GM12865 (cell line): ENCODE measurements around the gene ID3.

Experiments used
- DNase-seq: peaks from one replicate; pipeline ENCODE4 v3.0.0; 2010; ENCODE audit warnings: low read depth
- H3K4me3 ChIP-seq: 2 replicates; pipeline ENCODE4 v1.5.1; 2011; ENCODE audit warnings: mild to moderate bottlenecking, low read depth, low read length, control low read depth
- CTCF ChIP-seq: IDR thresholded peaks from 2 replicates; pipeline ENCODE4 v1.5.1; 2011; ENCODE audit warnings: low read length, control low read depth, low read depth, inconsistent platforms; ENCODE audit not compliant: insufficient read depth; ENCODE audit errors: missing control alignments

ID3 gene

DNA sequence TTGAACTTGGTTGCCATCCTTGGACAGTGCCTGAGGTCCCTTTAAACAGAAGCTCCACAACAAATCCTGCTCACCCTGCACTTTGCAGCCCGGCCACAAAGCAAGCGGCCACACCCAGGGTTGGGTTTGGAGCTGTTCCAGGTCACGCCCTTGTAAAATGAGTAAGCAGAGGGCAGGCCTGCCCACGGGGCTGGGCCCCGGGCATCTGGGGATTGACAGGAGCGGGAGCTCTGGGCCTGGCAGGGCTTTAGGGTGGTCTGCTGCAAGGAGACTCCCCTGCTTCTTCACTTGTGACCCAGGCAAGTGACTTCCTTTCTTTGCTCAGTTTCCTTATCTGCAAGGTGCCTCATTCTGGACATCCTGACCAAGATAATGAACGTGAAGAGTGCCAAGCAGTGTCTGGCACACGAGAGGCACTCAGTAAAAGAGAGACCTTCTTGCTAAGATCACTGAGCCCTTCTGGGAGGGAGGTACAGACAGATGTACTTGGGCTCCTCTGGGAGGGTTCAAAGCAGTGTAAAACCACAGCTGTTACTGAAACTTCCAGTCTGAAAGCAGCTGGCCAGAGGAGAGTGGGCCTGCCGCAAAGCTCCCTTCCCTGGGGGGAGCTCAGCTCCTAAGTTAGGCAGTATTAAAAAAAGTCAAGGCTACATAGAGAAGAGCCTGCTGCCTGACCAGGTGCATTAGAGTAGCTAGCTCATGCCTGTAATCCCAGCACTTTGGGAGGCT is 30.9 kb downstream of the ID3 start:
- peak overlapping the region; percentile 84 for H3K4me3 ChIP-seq
- no peak for TF ChIP-seq CTCF
- DNase-seq = peak; percentile 92

GRCh38 chr1:23527900-23528249 is 31.4 kb downstream of the ID3 start:
- TF ChIP-seq CTCF = peak; percentile 6
- H3K4me3 ChIP-seq = peak overlapping the region; percentile 84
- no peak for DNase-seq

DNA sequence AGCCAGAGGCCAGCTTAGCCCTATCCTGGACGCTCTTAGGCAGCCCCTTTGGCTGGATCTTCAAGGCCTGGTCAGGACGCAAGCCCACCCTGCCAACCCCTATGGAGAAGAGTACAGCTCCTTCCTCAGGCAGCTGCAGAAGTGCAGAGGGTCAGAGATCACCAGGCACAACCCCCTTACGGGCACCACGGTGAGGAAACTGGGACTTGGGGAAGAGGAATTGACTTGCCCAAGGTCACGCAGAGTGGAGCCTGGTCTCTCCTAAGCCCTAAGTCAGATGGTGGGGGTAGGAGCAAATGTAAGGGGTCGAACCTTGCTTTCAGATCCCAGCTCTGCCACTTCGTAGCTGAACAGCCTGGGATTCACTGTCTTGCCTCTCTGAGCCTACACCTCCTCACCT is 31.9 kb downstream of the ID3 start:
- no peak for DNase-seq
- TF ChIP-seq CTCF = no peak
- H3K4me3 ChIP-seq = no peak overlapping the region

DNA sequence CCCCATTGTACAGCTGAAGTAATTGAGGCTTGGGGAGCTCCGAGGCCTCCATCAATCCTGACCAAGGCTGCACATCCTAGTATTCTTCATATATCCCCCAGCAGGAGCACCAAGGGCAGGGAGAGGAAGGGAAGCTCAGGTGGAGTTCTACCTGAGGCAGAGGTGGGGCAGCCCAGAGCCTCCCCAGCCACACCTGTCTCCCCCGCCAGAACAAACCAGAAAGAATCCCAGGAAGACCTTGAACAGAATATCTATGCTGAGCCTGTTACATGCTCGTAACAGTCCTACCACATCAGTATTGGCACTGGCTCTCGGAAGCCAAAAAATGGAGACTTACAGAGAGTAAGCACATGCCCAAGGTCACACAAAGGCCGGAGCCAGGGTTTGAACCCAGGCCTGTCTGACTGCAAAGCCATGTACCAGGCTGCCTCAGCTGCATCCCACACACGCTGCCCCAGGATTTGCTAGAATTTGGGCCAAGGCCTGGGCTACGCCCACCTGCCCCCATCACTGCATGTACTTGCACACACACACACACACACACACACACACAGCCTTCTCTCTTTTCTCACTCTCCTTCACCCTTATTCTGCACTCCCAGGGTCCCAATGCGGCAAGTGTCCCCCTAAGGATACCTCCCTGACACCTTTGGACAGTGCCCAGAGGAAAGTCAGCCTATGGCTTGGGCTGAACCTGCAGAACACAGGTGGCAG is 32.8 kb downstream of the ID3 start:
- H3K4me3 ChIP-seq = no peak overlapping the region
- no peak for TF ChIP-seq CTCF
- DNase-seq = no peak

DNA sequence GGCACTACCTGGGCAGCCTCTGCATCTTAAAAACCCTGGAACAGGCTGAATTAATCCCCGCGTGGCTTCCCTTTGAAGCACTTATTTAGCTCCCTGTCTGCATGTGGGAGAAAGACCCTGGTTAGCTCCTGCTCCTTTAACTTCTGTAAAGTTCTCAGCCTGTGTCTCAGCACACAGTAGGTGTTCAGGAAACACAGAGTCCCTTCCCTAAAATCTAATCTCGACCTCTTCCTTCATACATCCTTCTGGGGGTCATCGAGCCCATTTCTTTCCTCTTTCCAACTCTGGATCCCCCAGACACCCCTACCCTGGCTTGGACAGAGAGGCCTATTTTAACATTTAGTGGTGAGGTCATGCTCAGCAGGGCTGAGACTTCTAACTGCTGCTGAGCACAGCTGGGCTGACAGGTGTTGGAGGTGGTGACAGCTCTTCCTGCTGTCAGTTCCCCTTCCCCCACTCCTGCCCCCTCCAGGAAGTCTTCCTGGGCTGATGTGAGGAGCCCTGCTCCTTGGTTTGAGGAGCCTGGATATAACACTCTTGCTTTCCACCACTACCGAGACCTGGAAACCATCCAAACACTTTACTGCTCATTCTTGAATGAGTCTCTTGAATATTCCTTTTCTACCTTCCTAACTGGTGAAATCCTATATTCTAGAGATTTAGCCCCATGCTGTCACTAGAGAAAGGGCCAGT is 33.6 kb downstream of the ID3 start:
- peak overlapping the region; percentile 10 for H3K4me3 ChIP-seq
- no peak for TF ChIP-seq CTCF
- peak; percentile 83 for DNase-seq

DNA sequence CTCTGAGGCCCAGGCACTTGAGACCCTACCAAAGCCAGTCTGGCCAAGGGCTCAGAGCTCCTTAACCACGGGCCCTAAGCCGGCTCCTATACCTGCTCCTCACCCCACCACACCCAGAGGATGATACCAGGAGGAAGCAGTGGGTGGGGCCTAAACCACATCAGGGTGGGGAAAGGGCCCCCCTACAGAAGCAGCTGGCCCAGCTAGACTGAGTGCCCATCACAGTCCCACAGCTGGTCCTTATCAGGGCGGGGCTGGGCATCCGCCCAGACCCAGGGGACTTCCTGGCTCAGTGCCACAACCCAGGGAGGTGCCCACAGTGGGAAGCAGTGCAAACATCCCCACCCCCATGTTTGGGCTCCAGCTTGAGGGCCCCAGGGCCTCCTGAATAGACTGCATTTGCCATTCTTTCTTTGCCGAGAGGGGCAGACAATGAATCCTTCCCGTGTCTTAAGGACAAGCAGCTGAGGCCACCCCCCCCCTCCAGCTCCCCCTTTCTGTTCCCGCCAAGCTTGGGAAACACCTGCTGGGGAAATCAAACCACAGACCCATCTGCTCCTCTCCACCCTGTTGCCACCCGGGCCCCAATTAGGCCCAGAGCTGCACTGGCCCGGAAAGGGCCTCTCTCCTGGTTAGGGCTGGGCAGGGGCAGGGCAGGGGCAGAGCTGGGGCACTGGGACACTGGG is 34.4 kb downstream of the ID3 start:
- DNase-seq = peak; percentile 80
- TF ChIP-seq CTCF = no peak
- H3K4me3 ChIP-seq = peak overlapping the region; percentile 10
